Karpas-422 (cell line): Measurements from ENCODE around the gene CBFA2T2. TPM values are rescaled to one million over a fixed set of nuclear protein-coding genes. Genes with fewer than 3 reads are reported as not detected.
"Not testable (repeated sequence)": the region's sequence is repeated elsewhere in the genome, so short reads cannot be mapped to it uniquely, and the experiment has no call there.

ENCODE experiments used
- DNase-seq: peaks from one replicate; pipeline ENCODE4 v3.0.0-alpha.2; 2015
- H2AFZ ChIP-seq: fragments of 200-600 bp; sonication (generic); 2 replicates; pipeline ENCODE4 v1.6.1; 2014; ENCODE audit warnings: antibody characterized with exemption, low read length, mixed read lengths
- H3K27ac ChIP-seq: fragments of 200-600 bp; sonication (generic); 2 replicates; pipeline ENCODE4 v1.5.1; 2014; ENCODE audit warnings: mild to moderate bottlenecking, low read length, moderate library complexity
- H3K27me3 ChIP-seq: fragments of 200-600 bp; sonication (generic); 2 replicates; pipeline ENCODE4 v1.6.1; 2014; ENCODE audit warnings: low read length, mixed read lengths
- H3K36me3 ChIP-seq: fragments of 200-600 bp; sonication (generic); 2 replicates; pipeline ENCODE4 v1.6.1; 2014; ENCODE audit warnings: low read length, mixed read lengths; ENCODE audit not compliant: insufficient read depth
- H3K4me1 ChIP-seq: fragments of 200-600 bp; sonication (generic); 2 replicates; pipeline ENCODE4 v1.6.1; 2014; ENCODE audit warnings: mild to moderate bottlenecking, low read length, mixed read lengths
- H3K4me2 ChIP-seq: fragments of 200-600 bp; sonication (generic); 2 replicates; pipeline ENCODE4 v1.6.1; 2014; ENCODE audit warnings: low read length, low read depth, mild to moderate bottlenecking; ENCODE audit not compliant: poor library complexity, severe bottlenecking
- H3K4me3 ChIP-seq: fragments of 200-600 bp; sonication (generic); 2 replicates; pipeline ENCODE4 v1.5.1; 2014; ENCODE audit warnings: mild to moderate bottlenecking, antibody characterized with exemption, low read length, mixed read lengths
- H3K79me2 ChIP-seq: fragments of 200-600 bp; sonication (generic); 2 replicates; pipeline ENCODE4 v1.6.1; 2014; ENCODE audit warnings: mild to moderate bottlenecking, low read length, mixed read lengths
- H3K9ac ChIP-seq: fragments of 200-600 bp; sonication (generic); 2 replicates; pipeline ENCODE4 v1.6.0; 2014; ENCODE audit warnings: low read length
- H3K9me2 ChIP-seq: fragments of 200-600 bp; sonication (generic), shearing (Covaris generic); replicated peaks from 2 replicates; pipeline ENCODE4 v1.6.0; 2014; ENCODE audit warnings: mild to moderate bottlenecking, low read length, moderate library complexity; ENCODE audit not compliant: insufficient read depth
- H3K9me3 ChIP-seq: fragments of 300-700, 200-600 bp; sonication (generic); 2 replicates; pipeline ENCODE4 v1.6.1; 2014; ENCODE audit warnings: low read length, mixed read lengths
- H4K20me1 ChIP-seq: fragments of 200-600 bp; sonication (generic); 2 replicates; pipeline ENCODE4 v1.6.1; 2014; ENCODE audit warnings: mild to moderate bottlenecking, antibody characterized with exemption, low read length, low read depth; ENCODE audit not compliant: insufficient read depth
- total RNA-seq: library from RNA; depleted of rRNA; stranded (reverse); fragments of >200 nt; shearing (Covaris generic); gene quantifications from 2 replicates; pipeline ENCODE4 v1.2.3, GENCODE V29; 2014; ENCODE audit warnings: low replicate concordance

Gene CBFA2T2
- total RNA-seq, 1 experiment from 2014 or later = 54.8 TPM

GRCh38 chr20:33535717-33536116 lies 45.8 kb downstream of the CBFA2T2 start:
- not testable (repeated sequence) for H3K9me3 ChIP-seq, H3K27me3 ChIP-seq, H4K20me1 ChIP-seq, H3K4me3 ChIP-seq, H3K9me2 ChIP-seq, H3K9ac ChIP-seq, H3K4me2 ChIP-seq, H3K27ac ChIP-seq, DNase-seq, H2AFZ ChIP-seq
- Histone ChIP-seq H3K79me2 (peaks cover 78% of the 10 kb centered on the region), H3K36me3 (peaks cover 14% of the 10 kb centered on the region; the same call in 1 of the 2 replicates), H3K4me1 (peaks cover 37% of the 10 kb centered on the region)

- Histone ChIP-seq H3K4me3 (no peak overlapping the region), H3K4me2 (peak overlapping the region; percentile 47), H2AFZ (no peak overlapping the region), H3K27ac (peak overlapping the region; percentile 71), H3K27me3 (no peaks in the 10 kb centered on the region), H3K4me1 (peaks cover 31% of the 10 kb centered on the region), H3K36me3 (peaks cover 12% of the 10 kb centered on the region; the same call in 1 of the 2 replicates), H4K20me1 (no peaks in the 10 kb centered on the region), H3K79me2 (peaks cover 78% of the 10 kb centered on the region), H3K9me3 (no peaks in the 10 kb centered on the region), H3K9ac (no peak overlapping the region), H3K9me2 (no peaks in the 10 kb centered on the region)
- no peak for DNase-seq
Measured at GRCh38 chr20:33537608-33538007, 47.7 kb downstream of the CBFA2T2 start.

- H4K20me1 ChIP-seq = no peaks in the 10 kb centered on the region
- H3K36me3 ChIP-seq = no peaks in the 10 kb centered on the region
- H3K4me1 ChIP-seq = peaks cover 31% of the 10 kb centered on the region
- no peak overlapping the region for H3K9ac ChIP-seq
- no peak overlapping the region for H2AFZ ChIP-seq
- H3K9me3 ChIP-seq = no peaks in the 10 kb centered on the region
- peak; percentile 57 for DNase-seq
- H3K4me3 ChIP-seq = no peak overlapping the region
- H3K79me2 ChIP-seq = peaks cover 76% of the 10 kb centered on the region
- peak overlapping the region; percentile 47 for H3K4me2 ChIP-seq
- peak overlapping the region; percentile 71 for H3K27ac ChIP-seq
- H3K27me3 ChIP-seq = no peaks in the 10 kb centered on the region
- no peaks in the 10 kb centered on the region for H3K9me2 ChIP-seq
Measured at GRCh38 chr20:33539129-33539528, 49.2 kb downstream of the CBFA2T2 start.

GRCh38 chr20:33540427-33540826 lies 50.5 kb downstream of the CBFA2T2 start:
- Histone ChIP-seq H3K36me3 (no peaks in the 10 kb centered on the region), H3K9me3 (no peaks in the 10 kb centered on the region), H3K4me1 (peaks cover 33% of the 10 kb centered on the region), H3K27ac (peak overlapping the region; percentile 71), H4K20me1 (no peaks in the 10 kb centered on the region), H3K27me3 (no peaks in the 10 kb centered on the region), H3K4me2 (no peak overlapping the region), H2AFZ (no peak overlapping the region), H3K9ac (no peak overlapping the region), H3K79me2 (peaks cover 76% of the 10 kb centered on the region), H3K9me2 (no peaks in the 10 kb centered on the region), H3K4me3 (no peak overlapping the region)
- DNase-seq = no peak

GRCh38 chr20:33541074-33541473 lies 51.2 kb downstream of the CBFA2T2 start:
- Histone ChIP-seq H3K36me3 (no peaks in the 10 kb centered on the region), H3K9me3 (no peaks in the 10 kb centered on the region), H3K27me3 (no peaks in the 10 kb centered on the region), H3K9ac (no peak overlapping the region), H4K20me1 (no peaks in the 10 kb centered on the region), H3K4me2 (no peak overlapping the region), H2AFZ (no peak overlapping the region), H3K27ac (peak overlapping the region; percentile 71; the same call in 1 of the 2 replicates), H3K79me2 (peaks cover 82% of the 10 kb centered on the region), H3K4me1 (peaks cover 39% of the 10 kb centered on the region), H3K9me2 (no peaks in the 10 kb centered on the region), H3K4me3 (no peak overlapping the region)
- no peak for DNase-seq

GRCh38 chr20:33541797-33542196 lies 51.9 kb downstream of the CBFA2T2 start:
- Histone ChIP-seq H2AFZ (no peak overlapping the region), H3K9me3 (no peaks in the 10 kb centered on the region), H3K4me1 (peaks cover 46% of the 10 kb centered on the region), H3K79me2 (peaks cover 89% of the 10 kb centered on the region), H3K9me2 (no peaks in the 10 kb centered on the region), H3K9ac (no peak overlapping the region), H4K20me1 (no peaks in the 10 kb centered on the region), H3K4me3 (no peak overlapping the region), H3K27ac (peak overlapping the region; percentile 47), H3K27me3 (no peaks in the 10 kb centered on the region), H3K36me3 (no peaks in the 10 kb centered on the region), H3K4me2 (no peak overlapping the region)
- DNase-seq = no peak

GRCh38 chr20:33545763-33546162 lies 55.9 kb downstream of the CBFA2T2 start:
- Histone ChIP-seq H3K36me3 (peaks cover 5% of the 10 kb centered on the region; the same call in 1 of the 2 replicates), H3K79me2 (peaks cover 92% of the 10 kb centered on the region), H3K4me1 (peaks cover 30% of the 10 kb centered on the region), H3K4me2 (no peak overlapping the region), H2AFZ (no peak overlapping the region), H3K27me3 (no peaks in the 10 kb centered on the region), H3K27ac (peak overlapping the region; percentile 58), H3K4me3 (no peak overlapping the region), H3K9ac (no peak overlapping the region), H4K20me1 (no peaks in the 10 kb centered on the region), H3K9me2 (no peaks in the 10 kb centered on the region), H3K9me3 (no peaks in the 10 kb centered on the region)
- DNase-seq = no peak

- Histone ChIP-seq H4K20me1 (no peaks in the 10 kb centered on the region), H3K9me2 (no peaks in the 10 kb centered on the region), H3K4me1 (peaks cover 61% of the 10 kb centered on the region), H3K79me2 (peaks cover 90% of the 10 kb centered on the region), H3K27ac (peak overlapping the region; percentile 48), H3K36me3 (peaks cover 5% of the 10 kb centered on the region; the same call in 1 of the 2 replicates), H3K9me3 (no peaks in the 10 kb centered on the region), H3K9ac (no peak overlapping the region), H3K4me3 (no peak overlapping the region), H3K4me2 (no peak overlapping the region), H2AFZ (no peak overlapping the region), H3K27me3 (no peaks in the 10 kb centered on the region)
- no peak for DNase-seq
Measured at GRCh38 chr20:33549229-33549999, 59.5 kb downstream of the CBFA2T2 start.
